ENCODE measurements around the gene DMAP1. TPM values are rescaled to one million over a fixed set of nuclear protein-coding genes. Genes with fewer than 3 reads are reported as not detected.

Gene DMAP1
- total RNA-seq, 2 donors from 2014 or later = 23.0 to 32.1 TPM

GRCh38 chr1:44239331-44239960, 26.2 kb downstream of the DMAP1 start:
- TF ChIP-seq CTCF (IDR thresholded peaks at IDR 0.05) = peak in 1 of 2 donors; percentile 44

GRCh38 chr1:44239961-44240371, 26.7 kb downstream of the DMAP1 start:
- Histone ChIP-seq H3K4me1 (peaks cover 0 to 29% of the 10 kb centered on the region in 2 donors), H3K36me3 (no peaks in the 10 kb centered on the region), H3K27me3 (no peaks in the 10 kb centered on the region), H3K27ac (peak overlapping the region; percentile 82 to 87), H3K4me3 (no peak overlapping the region), H3K9me3 (no peaks in the 10 kb centered on the region)
- no peak for TF ChIP-seq CTCF (IDR thresholded peaks at IDR 0.05)
- no peak for DNase-seq (ENCODE audit: low spot score)

More at GRCh38 chr1:44239331-44239960, 26.2 kb downstream of the DMAP1 start:
- H3K9me3 ChIP-seq = no peaks in the 10 kb centered on the region
- H3K27me3 ChIP-seq = no peaks in the 10 kb centered on the region
- H3K27ac ChIP-seq = peak overlapping the region; percentile 82 to 87
- DNase-seq (ENCODE audit: low spot score) = no peak
- H3K4me1 ChIP-seq = peaks cover 0 to 29% of the 10 kb centered on the region in 2 donors
- no peaks in the 10 kb centered on the region for H3K36me3 ChIP-seq
- H3K4me3 ChIP-seq = no peak overlapping the region

- DNase-seq (ENCODE audit: low spot score) = no peak
- no peaks in the 10 kb centered on the region for H3K27me3 ChIP-seq
- no peak for TF ChIP-seq CTCF (IDR thresholded peaks at IDR 0.05)
Measured at GRCh38 chr1:44240802-44241671, 27.8 kb downstream of the DMAP1 start.

GRCh38 chr1:44242746-44243145, 29.5 kb downstream of the DMAP1 start:
- H3K36me3 ChIP-seq = no peaks in the 10 kb centered on the region

More at GRCh38 chr1:44240802-44241671, 27.8 kb downstream of the DMAP1 start:
- Histone ChIP-seq H3K4me3 (no peak overlapping the region), H3K27ac (peak overlapping the region; percentile 82 to 87), H3K36me3 (no peaks in the 10 kb centered on the region), H3K4me1 (peaks cover 0 to 29% of the 10 kb centered on the region in 2 donors), H3K9me3 (no peaks in the 10 kb centered on the region)

More at GRCh38 chr1:44242746-44243145, 29.5 kb downstream of the DMAP1 start:
- Histone ChIP-seq H3K27ac (no peak overlapping the region), H3K27me3 (no peaks in the 10 kb centered on the region), H3K4me3 (no peak overlapping the region), H3K9me3 (no peaks in the 10 kb centered on the region), H3K4me1 (peaks cover 0 to 29% of the 10 kb centered on the region in 2 donors)
- DNase-seq (ENCODE audit: low spot score) = no peak
- TF ChIP-seq CTCF (IDR thresholded peaks at IDR 0.05) = no peak
